ENCODE results near the gene CDH4.

DNA sequence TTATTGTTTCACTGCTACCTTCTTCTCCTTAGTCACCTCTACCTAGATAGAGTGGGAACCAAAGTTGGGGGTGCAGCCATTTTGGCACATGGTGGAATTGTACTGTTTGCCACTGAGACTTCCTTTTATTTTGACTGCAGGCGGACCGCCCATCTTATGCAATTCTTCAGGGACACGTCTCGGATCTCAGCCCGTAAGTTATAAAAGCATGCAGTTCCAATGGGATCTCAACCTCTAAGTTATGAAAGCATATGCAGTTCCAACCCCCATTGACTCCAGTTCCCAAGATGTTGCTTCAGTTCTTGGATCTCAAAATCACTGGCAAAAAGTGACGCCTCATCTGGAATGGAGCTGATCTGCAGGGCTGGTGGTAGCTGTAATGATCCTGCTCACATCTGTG, 41.2 kb upstream of the CDH4 start:
- TF ChIP-seq CTCF (IDR thresholded peaks at IDR 0.05 in 8 of 11, conservative IDR thresholded peaks at IDR 0.05 in 3 of 11) (no peak), POLR2A (IDR thresholded peaks at IDR 0.05) (no peak), POLR2AphosphoS5 (IDR thresholded peaks at IDR 0.05) (no peak)
